HG02884 (cell line): ENCODE measurements around the gene SNX18.
"Not testable (repeated sequence)": the region's sequence is repeated elsewhere in the genome, so short reads cannot be mapped to it uniquely, and the experiment has no call there.

ENCODE experiments used
- ATAC-seq: cut with Tn5 transposase; IDR thresholded peaks from one replicate; pipeline ENCODE4 v1.9.1; 2021; ENCODE audit warnings: mild to moderate bottlenecking, moderate library complexity; ENCODE audit not compliant: unreplicated experiment

The SNX18 gene, protein sequence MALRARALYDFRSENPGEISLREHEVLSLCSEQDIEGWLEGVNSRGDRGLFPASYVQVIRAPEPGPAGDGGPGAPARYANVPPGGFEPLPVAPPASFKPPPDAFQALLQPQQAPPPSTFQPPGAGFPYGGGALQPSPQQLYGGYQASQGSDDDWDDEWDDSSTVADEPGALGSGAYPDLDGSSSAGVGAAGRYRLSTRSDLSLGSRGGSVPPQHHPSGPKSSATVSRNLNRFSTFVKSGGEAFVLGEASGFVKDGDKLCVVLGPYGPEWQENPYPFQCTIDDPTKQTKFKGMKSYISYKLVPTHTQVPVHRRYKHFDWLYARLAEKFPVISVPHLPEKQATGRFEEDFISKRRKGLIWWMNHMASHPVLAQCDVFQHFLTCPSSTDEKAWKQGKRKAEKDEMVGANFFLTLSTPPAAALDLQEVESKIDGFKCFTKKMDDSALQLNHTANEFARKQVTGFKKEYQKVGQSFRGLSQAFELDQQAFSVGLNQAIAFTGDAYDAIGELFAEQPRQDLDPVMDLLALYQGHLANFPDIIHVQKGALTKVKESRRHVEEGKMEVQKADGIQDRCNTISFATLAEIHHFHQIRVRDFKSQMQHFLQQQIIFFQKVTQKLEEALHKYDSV

DNA sequence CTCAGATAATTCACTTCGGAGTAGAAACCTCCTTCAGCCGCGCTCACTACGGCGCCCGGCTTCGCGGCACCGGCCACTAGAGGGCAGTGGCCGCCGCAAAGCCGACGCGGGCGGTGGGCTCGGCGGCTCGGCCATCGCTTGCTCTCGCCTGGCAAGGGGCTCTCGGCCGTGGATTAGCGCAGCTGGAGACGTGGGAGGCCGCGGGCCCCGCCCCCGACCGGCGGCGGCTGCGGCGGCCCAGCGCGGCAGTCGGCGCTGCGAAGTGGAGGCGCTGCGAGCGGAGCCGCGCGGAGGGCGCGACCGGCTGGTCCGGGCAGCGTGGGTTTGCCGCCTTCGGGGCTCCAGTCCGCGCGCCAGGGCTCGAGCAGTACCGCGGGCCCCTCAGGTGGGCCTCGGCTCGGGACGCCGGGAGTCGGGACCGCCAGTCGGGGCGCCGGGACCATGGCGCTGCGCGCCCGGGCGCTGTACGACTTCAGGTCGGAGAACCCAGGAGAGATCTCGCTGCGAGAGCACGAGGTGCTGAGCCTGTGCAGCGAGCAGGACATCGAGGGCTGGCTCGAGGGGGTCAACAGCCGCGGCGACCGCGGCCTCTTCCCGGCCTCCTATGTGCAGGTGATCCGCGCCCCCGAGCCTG is at the start of gene SNX18:
Gene SNX18 (plus strand): TSS at position 248 of the 634 bp plus-strand sequence. CDS start 194 bp downstream, at position 442.
- peak; percentile 91 for ATAC-seq

DNA sequence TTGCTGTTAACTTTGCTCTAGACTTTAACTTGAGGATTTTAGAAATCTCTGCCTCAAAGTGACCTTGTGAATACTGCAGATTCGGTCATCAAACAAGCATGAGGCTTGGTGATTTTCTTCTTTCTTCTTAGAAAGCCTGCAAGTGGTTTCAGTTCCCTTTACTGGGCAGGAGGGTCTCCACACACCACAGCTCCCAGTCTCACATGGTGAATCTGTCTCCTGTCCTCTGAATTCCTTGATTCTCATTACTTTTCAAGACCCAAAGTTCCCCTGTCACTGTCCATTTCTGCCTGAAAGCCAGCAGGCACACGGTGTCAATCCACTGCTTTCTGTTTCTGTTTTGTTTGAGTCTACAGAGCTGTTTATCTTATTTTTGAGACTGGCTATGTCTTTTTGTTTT is 47.9 kb upstream of the SNX18 start:
- ATAC-seq, result peak; percentile 87

DNA sequence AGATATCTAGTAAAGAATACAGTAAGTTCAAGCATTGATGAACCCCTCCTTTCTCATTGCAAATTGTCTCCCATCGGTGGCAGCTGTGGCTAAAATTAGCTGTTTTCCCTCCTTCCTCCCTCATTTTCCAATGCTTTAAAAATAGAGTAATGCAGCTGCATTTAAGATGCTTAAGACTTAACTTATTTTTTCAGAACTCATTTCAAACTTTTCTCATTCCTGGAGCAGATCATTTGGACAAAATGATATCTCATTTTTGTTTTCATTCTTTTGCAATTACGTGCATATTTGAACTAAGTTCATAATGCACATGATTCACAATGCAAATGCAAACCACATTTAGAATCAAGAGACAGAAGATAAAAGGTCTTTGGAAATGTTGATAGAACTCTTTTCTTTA is 47.4 kb upstream of the SNX18 start:
- no peak for ATAC-seq

DNA sequence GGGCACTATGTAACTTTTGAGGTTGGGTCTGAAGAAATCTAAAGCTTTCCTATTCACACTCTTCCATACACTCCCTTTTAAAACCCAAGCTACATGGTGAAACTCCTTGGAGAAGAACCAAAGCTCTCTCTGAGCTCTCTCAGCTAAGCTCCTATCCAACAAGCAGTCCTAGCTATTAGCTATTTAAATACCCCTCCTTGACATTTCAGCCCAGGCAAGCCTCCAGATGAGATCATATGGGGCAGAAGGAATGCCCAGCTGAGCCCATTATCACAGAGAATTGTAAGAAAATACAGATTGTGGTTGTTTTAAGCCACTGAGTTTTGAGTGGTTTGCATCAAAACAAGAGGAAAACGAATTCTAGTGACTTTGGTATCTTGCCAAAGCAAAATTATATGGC is 46.9 kb upstream of the SNX18 start:
- no peak for ATAC-seq

DNA sequence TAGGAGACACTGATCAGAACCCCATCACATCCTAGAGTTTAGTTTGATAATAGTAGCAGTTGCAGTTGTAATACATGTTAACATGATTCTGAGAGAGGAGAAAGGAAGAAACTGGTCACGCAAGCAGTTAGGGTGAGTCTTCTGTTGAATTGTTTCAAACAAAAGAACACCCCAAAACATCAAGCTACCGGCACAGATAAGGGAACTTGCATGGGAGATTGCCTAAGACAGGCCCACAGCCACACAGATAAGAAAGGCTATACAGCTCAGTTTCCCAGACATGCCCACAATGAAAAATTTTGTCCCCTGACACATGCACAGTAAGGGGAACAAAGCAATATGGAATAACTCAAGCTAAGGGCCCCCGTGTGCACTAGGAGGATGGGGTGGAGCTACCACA is 46.2 kb upstream of the SNX18 start:
- ATAC-seq, result no peak

DNA sequence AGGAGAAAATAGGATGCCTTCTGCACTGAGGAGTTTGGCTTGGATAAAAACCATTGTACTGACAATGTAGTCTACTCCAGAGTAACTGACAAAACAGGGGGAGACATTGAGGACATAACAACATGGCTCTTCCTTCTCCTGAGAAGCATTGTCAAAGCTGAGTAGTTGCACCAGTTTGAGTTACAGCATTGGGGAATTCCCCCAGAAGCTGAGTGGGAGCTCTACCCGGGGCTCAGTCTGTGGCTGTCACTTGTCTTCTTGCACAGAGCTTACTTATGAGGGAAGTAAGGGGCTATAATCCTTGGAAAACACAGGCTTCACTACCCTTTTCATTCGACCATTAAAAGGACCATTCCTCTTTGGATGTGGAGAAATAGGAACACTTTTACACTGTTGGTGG is 40.9 kb upstream of the SNX18 start:
- ATAC-seq, result no peak

DNA sequence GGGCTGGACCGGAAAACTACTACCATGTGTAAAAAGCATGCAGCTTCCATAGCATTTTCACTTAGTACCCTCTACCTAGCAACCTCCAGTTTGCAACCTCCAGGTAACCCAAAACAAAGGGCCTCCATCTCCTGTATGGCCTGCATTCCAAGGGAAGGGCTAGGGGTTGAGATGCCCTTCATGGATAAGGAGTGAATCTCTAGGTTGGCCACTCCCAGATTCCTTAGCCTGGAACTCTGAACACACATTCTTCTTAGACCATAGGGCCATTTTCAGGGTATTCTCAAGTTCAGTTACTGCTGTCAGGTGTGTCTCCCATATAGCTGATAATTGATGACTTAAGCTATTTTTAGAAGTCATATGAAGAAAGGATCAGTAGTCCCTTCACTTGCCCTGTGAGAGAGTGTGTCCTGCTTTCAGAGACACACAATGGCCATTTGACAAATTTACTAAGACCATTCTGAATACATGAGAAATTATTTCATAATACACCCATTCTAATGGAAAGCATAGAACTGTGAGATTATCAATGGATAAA is 39.5 kb upstream of the SNX18 start:
- ATAC-seq, result no peak

DNA sequence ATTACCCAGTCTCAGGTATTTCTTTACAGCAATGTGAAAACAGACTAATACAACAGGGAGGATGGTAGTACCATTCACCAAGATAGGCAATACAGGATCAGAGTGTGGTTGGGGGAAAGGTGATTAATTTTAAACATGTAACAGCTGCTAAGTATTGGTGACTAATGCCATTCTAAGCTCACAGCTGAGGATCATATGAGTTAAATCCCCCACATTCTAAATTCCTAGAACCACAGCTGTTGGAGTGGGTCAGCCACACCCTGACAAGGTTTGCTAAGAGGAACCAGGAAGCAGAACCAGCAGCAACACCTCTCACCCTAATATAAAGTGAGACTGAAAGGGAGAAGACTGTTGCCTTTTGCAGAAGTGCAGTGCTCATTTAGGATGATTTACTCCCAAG is 37.3 kb upstream of the SNX18 start:
- no peak for ATAC-seq

DNA sequence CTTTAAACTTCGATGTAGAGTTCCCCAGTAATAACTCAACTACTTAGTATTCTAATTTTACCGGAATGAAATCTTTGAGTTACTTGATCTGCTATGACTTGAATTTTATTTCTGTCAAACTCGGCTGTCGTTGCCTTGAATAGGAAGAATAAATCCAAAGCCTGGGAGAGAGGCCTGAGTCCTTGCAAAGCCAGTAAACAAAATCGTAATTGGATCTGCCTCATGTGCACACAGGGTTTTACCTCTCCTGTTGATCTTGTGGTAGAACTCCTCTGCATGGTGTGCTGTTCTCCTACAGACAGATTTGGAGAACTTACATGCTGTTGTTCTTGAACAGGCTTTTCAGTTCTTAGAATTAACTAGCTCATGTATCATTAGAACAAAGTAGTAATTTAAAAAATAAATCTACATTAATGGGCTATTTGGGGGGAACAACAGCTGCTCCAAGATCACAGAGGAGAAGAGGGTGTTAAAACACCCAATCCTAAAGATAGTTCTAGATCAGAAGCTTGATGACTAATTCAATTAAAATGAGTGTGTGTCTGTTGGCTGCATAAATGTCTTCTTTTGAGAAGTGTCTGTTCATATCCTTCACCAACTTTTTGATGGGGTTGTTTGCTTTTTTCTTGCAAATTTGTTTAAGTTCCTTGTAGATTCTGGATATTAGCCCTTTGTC is 33.2 kb upstream of the SNX18 start:
- ATAC-seq, result no peak

DNA sequence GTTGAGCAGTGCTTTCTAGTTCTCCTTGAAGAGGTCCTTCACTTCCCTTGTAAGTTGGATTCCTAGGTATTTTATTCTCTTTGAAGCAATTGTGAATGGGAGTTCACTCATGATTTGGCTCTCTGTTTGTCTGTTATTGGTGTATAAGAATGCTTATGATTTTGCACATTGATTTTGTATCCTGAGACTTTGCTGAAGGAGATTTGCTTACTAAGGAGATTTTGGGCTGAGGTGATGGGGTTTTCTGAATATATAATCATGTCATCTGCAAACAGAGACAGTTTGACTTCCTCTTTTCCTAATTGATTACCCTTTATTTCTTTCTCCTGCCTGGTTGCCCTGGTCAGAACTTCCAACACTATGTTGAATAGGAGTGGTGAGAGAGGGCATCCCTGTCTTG is 31.9 kb upstream of the SNX18 start:
- ATAC-seq, result not testable (repeated sequence)

DNA sequence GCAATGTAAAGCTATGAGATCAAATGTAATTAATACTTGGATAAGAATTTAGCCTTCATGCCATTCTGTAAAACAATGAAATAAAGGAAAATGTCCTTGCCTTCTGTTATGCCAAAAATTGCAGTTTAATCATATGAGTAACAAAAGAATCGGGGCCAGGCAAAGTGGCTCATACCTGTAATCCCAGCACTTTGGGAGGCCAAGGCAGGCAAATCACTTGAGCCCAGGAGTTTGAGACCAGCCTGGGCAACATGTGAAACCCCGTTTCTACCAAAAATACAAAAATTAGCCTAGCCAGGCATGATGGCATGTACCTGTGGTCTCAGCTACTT is 27.9 kb upstream of the SNX18 start:
- not testable (repeated sequence) for ATAC-seq

DNA sequence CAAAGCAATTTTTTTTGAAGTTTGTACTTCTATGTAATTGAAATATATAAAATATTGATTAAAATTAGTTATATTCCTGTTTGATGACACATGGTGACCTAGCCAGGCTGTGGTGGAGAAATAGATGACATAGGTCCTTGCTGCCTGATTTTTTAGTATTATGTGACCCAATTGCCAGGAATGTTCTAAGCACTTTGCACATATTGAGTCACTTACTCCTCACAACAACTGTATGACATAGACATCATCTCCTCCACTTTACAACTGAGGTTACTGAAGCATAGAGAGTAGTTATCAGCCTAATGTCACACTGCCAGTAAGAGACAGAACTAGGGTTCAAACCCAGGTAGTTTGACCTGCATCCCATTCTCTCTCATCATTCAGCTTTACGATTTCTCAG is 26.2 kb upstream of the SNX18 start:
- no peak for ATAC-seq

DNA sequence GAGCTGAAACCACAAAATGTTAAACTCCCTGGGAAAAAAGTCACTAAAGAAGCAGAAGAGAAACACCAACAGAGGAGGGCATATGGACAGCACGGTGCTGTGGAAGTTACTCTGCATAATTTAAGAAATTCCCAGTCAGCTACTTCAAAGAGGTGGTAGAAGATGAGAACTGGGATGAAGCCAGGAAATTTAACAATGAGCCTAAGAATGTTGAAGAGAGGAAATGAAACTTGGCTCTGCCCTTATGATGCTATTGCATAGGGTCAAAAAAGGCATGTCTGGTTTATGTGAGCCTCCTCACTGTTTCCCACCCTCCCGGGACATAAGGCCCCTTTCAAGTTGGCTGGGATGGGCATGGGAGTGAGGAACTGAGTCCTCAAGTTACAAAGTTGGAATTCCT is 25.4 kb upstream of the SNX18 start:
- ATAC-seq, result no peak

DNA sequence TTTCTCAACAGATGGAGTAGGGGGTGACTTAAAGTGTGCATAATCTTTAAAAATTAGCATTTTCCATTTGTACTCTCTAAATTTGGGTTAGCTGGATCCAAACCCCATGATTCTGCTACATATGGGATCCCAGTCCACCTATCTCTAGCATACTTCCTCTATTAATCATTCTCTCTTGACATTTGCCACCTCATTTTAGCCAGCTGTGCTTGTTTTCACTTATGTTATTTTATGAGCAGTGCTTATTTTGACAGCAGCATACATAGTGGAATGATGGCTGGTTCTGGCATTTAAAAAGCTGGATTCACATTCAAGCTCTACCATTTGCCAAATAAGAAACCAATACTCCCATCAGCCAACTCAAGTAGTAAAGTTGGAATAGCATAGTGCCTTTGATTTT is 22.5 kb upstream of the SNX18 start:
- ATAC-seq, result no peak

DNA sequence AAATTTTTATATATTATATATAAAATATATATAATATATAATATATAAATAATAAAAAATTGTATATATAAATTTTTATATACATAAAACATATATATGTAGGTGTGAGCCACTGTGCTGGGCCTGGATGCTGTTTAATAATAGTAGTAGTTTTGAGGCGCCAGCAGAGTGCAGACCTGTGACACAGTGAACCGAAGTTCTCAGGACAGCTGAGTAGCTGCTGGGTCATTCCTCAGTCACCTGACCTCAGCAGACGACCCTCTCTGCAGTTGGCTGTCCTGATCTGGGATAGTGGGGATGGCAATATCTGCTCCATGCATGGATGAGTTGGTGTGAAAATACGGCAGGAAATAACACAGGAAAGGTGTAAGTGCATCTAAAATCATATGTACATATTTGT is 3.3 kb upstream of the SNX18 start:
- no peak for ATAC-seq

DNA sequence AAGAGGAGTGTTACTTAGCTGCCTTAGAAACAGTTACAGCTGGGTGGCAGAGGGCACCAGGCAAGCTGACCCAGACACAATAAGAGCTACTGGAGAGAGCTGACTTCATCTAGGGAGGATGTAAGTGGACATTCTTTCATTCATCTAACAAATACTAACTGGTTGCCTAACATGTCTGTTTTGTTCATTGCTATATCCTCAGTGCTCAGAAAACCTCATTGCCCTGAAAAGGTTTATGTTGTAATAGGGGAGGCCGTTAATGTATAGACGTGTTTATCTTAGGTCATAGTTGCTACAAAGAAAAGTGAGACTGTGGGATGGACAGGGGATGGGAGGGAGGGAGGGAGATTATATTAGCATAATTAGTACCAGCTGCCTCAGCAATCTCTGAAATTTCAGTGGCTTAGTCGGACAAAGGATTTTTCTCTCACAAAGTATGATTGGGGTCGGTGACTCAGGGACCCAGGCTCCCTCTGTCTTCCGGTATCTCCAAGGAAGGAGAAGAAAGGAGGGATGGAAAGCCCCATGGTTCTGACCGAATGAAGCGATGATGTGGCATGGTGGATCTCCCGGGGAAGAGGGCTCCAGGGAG is 2.6 kb upstream of the SNX18 start:
- no peak for ATAC-seq

DNA sequence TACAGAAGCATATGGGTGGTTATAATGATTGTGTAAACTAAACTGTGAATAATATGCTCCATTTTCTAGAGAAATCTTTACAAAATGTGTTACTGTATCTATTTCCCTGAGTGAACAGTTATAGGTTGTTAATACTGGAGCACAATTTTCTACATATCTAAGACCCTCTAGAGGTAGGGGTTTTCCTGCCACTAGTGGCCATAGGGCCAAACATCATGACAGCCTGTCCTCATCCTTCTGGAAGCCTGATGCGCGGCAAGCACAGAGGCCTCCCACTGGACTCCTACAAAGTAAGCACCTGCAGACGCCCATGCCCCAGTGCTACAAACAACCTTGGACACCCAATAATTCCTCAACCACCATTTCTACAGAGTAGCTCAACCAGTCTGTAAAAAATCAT is 1.9 kb upstream of the SNX18 start:
- no peak for ATAC-seq

DNA sequence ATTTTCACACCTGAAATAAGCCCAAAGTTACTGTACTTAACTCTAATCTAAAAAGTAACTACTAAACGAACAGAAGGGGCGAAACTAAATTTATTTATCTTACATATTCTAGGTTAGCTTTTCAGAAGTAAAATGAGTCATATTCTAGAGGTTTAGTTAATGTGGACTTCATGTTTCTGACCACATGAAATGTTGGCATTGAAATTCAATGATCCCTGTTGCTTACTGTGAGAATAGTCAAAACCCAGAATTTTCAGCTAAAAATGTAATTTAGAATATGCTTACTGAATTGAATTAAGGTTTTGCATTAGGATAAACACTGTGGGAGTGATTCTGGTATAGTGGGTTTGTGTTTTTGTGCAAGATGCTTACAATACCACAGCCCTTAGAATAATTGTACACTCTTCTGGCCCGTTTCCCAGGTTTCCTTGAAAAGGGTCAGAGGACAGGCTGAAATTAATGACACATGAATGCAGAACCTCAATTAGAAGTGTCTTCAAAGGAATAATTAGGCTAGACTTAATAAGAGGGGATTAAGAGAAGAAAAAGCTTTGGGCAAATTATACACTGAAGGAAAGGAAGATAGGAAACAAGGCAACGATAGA is 1.4 kb upstream of the SNX18 start:
- no peak for ATAC-seq

DNA sequence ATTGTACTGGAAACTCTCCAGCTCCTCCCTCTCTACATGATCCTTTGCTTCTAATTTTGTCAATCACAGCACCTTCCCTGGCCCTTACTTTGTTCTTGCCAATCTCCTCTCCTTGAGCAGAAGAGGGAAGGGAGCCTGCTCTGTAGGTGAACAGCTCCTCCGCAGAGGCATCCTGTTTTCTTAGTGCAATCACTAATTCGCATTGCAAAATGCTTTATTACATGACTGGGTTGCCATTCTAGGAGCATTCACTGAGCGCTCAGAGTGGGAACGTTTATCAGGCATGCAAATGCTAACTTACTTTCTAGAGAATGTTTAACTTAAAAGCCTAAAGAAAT is 416 bp upstream of the SNX18 start:
- no peak for ATAC-seq

DNA sequence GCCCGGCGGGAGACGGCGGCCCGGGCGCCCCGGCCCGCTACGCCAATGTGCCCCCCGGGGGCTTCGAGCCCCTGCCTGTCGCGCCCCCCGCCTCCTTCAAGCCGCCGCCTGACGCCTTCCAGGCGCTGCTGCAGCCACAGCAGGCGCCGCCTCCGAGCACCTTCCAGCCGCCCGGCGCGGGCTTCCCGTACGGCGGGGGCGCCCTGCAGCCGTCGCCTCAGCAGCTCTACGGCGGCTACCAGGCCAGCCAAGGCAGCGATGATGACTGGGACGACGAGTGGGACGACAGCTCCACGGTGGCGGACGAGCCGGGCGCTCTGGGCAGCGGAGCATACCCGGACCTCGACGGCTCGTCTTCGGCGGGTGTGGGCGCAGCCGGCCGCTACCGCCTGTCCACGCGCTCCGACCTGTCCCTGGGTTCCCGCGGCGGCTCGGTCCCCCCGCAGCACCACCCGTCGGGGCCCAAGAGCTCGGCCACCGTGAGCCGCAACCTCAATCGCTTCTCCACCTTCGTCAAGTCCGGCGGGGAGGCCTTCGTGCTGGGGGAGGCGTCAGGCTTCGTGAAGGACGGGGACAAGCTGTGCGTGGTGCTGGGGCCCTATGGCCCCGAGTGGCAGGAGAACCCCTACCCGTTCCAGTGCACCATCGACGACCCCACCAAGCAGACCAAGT is 723 bp downstream of the SNX18 start:
- ATAC-seq, result peak; percentile 28
